Liver (tissue), 3 donors: ENCODE measurements around the gene HSPA12B.

Experiments
- EGR1 ChIP-seq, 2 donors: IDR thresholded peaks; 2 replicates each; pipeline ENCODE4 v1.6.1; 2016 to 2018; ENCODE audit warnings: antibody characterized with exemption in 2 of 2, low read depth in 2 of 2
- GABPA ChIP-seq, 2 donors: IDR thresholded peaks in 1 of 2; conservative IDR thresholded peaks in 1 of 2; 2 replicates each; pipeline ENCODE4 v1.6.1; 2016; ENCODE audit warnings: antibody characterized with exemption in 2 of 2, mild to moderate bottlenecking in 1 of 2, moderate library complexity in 1 of 2
- JUND ChIP-seq, 2 donors: IDR thresholded peaks; 2 replicates each; pipeline ENCODE4 v1.6.1; 2016; ENCODE audit warnings: antibody characterized with exemption in 2 of 2
- NR2F2 ChIP-seq: IDR thresholded peaks from 2 replicates; pipeline ENCODE4 v1.6.1; 2016; ENCODE audit warnings: antibody characterized with exemption
- RAD21 ChIP-seq, 2 donors: IDR thresholded peaks; 2 replicates each; pipeline ENCODE4 v1.6.1; 2016; ENCODE audit warnings: antibody characterized with exemption in 2 of 2, mild to moderate bottlenecking in 2 of 2
- RXRA ChIP-seq, 2 donors: IDR thresholded peaks; 2 replicates each; pipeline ENCODE4 v1.6.1; 2017 to 2018; ENCODE audit warnings: antibody characterized with exemption in 2 of 2, mild to moderate bottlenecking in 1 of 2
- TAF1 ChIP-seq: conservative IDR thresholded peaks from 2 replicates; pipeline ENCODE4 v1.6.1; 2016; ENCODE audit warnings: antibody characterized with exemption, mild to moderate bottlenecking
- TF ChIP-seq, protein P1 (sequence below): fragments of 150-350 bp; IDR thresholded peaks from 2 replicates; pipeline ENCODE4 v1.5.1; 2017; ENCODE audit warnings: improper control_type of control experiment, low read depth, low read length; ENCODE audit not compliant: missing input control
- TF ChIP-seq, protein P2 (sequence below): IDR thresholded peaks from 2 replicates; pipeline ENCODE4 v1.6.1; 2016; ENCODE audit warnings: antibody characterized with exemption, mild to moderate bottlenecking
- TF ChIP-seq, protein P3 (sequence below): IDR thresholded peaks from 2 replicates; pipeline ENCODE4 v1.6.1; 2016; ENCODE audit warnings: antibody characterized with exemption
- TF ChIP-seq, protein P4 (sequence below): IDR thresholded peaks from 2 replicates; pipeline ENCODE4 v1.6.1; 2016; ENCODE audit warnings: antibody characterized with exemption
- donor health status: healthy.
- donor health status: healthy.

DNA sequence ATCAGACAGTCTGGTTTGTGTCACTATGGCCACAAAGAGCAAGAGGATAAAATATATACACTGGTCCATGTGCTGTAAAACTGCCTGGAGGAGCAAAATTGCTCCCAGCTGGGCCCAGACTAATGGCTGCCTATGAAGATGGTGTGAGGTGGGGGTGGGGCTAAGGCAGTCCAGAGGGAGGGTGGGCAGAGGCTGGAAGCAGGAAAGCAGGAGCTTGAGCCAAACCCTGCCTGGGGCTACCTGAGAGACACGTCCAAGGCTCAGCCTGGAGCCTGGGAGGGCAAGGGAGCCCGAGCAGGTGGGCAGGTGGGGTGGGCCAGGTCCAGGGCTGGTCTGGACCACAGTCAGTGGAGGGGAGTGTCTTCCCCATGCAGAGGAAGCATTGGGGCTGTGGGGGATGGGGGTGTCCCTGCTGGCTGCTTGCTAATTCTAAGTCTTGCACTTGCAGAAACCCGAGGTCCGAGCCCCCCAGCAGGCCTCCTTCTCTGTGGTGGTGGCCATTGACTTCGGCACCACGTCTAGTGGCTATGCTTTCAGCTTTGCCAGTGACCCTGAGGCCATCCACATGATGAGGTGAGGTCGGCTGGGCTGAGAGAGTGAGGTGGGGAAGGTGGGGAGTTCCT lies 9.5 kb downstream of the HSPA12B start:
- no peak for TF ChIP-seq JUND (IDR thresholded peaks at IDR 0.05)
- TF ChIP-seq, protein P1, sequence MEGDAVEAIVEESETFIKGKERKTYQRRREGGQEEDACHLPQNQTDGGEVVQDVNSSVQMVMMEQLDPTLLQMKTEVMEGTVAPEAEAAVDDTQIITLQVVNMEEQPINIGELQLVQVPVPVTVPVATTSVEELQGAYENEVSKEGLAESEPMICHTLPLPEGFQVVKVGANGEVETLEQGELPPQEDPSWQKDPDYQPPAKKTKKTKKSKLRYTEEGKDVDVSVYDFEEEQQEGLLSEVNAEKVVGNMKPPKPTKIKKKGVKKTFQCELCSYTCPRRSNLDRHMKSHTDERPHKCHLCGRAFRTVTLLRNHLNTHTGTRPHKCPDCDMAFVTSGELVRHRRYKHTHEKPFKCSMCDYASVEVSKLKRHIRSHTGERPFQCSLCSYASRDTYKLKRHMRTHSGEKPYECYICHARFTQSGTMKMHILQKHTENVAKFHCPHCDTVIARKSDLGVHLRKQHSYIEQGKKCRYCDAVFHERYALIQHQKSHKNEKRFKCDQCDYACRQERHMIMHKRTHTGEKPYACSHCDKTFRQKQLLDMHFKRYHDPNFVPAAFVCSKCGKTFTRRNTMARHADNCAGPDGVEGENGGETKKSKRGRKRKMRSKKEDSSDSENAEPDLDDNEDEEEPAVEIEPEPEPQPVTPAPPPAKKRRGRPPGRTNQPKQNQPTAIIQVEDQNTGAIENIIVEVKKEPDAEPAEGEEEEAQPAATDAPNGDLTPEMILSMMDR = no peak
- TF ChIP-seq EGR1 (IDR thresholded peaks at IDR 0.05; ENCODE audit: low read depth in 2 of 2) = no peak
- no peak for TF ChIP-seq RXRA (IDR thresholded peaks at IDR 0.05)
- TF ChIP-seq, protein P2, sequence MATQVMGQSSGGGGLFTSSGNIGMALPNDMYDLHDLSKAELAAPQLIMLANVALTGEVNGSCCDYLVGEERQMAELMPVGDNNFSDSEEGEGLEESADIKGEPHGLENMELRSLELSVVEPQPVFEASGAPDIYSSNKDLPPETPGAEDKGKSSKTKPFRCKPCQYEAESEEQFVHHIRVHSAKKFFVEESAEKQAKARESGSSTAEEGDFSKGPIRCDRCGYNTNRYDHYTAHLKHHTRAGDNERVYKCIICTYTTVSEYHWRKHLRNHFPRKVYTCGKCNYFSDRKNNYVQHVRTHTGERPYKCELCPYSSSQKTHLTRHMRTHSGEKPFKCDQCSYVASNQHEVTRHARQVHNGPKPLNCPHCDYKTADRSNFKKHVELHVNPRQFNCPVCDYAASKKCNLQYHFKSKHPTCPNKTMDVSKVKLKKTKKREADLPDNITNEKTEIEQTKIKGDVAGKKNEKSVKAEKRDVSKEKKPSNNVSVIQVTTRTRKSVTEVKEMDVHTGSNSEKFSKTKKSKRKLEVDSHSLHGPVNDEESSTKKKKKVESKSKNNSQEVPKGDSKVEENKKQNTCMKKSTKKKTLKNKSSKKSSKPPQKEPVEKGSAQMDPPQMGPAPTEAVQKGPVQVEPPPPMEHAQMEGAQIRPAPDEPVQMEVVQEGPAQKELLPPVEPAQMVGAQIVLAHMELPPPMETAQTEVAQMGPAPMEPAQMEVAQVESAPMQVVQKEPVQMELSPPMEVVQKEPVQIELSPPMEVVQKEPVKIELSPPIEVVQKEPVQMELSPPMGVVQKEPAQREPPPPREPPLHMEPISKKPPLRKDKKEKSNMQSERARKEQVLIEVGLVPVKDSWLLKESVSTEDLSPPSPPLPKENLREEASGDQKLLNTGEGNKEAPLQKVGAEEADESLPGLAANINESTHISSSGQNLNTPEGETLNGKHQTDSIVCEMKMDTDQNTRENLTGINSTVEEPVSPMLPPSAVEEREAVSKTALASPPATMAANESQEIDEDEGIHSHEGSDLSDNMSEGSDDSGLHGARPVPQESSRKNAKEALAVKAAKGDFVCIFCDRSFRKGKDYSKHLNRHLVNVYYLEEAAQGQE = no peak
- TF ChIP-seq, protein P3, sequence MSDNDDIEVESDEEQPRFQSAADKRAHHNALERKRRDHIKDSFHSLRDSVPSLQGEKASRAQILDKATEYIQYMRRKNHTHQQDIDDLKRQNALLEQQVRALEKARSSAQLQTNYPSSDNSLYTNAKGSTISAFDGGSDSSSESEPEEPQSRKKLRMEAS = no peak
- TF ChIP-seq GABPA (IDR thresholded peaks at IDR 0.05 in 1 of 2, conservative IDR thresholded peaks at IDR 0.05 in 1 of 2) = no peak
- TF ChIP-seq TAF1 = no peak
- TF ChIP-seq RAD21 (IDR thresholded peaks at IDR 0.05) = no peak
- TF ChIP-seq NR2F2 = no peak
- TF ChIP-seq, protein P4, sequence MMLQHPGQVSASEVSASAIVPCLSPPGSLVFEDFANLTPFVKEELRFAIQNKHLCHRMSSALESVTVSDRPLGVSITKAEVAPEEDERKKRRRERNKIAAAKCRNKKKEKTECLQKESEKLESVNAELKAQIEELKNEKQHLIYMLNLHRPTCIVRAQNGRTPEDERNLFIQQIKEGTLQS = no peak
